ENCODE results near the gene CST5. TPM values are rescaled to one million over a fixed set of nuclear protein-coding genes. Genes with fewer than 3 reads are reported as not detected.
"Not testable (repeated sequence)": the region's sequence is repeated elsewhere in the genome, so short reads cannot be mapped to it uniquely, and the experiment has no call there.

Gene CST5
- total and polyA plus RNA-seq, 2 donors: not detected

DNA sequence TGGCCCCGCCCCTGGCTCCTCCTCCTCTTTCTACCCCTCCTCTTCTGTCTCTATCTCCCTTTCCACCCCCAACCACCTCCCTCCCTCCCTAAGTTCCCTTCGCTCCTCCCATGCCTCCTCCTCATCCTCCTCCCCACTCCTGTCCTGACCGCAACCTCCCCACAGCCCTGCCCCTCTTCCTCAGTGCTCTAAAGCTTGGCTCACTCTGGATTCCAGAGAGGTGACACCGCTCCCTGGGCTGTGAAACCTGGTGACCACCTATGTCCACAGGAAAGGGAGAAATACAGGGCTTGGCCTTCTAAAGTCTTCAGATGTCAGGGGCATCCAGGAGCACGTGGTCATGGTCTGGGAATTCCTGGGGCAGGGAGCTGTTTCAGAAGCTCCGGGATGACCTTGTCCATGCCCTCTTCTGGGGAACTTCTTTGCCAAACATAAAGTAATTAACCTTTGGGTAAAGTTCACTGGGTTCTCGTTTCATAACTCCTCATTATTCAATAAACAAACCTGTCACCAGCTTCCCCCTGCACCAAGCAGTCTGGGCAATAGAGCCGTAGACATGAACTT lies 345 bp upstream of the CST5 start:
- Histone ChIP-seq H3K4me1 (ENCODE audit: insufficient read depth) (no peaks in the 10 kb centered on the region), H3K4me3 (ENCODE audit: low read depth, low read length) (no peak overlapping the region), H3K36me3 (ENCODE audit: insufficient read depth) (no peaks in the 10 kb centered on the region), H3K27ac (ENCODE audit: low read depth) (no peak overlapping the region)
- no peak for DNase-seq (ENCODE audit: extremely low spot score)
- 47% methylated on average over 8 of the region's 8 CpGs for WGBS

DNA sequence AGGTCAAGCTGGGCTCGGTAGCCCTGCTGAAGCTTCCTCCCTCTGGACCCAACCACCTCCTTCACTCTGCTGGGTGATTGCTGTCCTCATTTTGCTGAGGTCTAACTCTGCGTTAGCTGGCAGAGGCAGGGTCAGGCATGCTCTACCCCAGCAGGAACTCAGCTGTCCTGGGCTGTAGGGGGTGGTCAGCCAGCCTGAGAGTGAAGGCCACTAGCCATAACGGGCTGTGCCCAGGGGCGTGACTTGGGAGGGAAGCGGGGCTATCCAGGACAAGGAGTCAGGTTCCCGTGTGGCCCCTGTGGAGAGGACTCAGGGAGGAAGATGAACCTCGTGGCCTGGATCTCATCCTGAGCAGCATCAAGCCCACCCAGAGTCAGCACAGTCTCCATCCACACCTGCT lies 761 bp downstream of the CST5 start:
- H3K36me3 ChIP-seq (ENCODE audit: insufficient read depth): no peaks in the 10 kb centered on the region
- DNase-seq (ENCODE audit: extremely low spot score): no peak
- H3K4me1 ChIP-seq (ENCODE audit: insufficient read depth): no peaks in the 10 kb centered on the region
- 75% methylated on average over 7 of the region's 7 CpGs for WGBS
- H3K4me3 ChIP-seq (ENCODE audit: low read depth, low read length): no peak overlapping the region
- H3K27ac ChIP-seq (ENCODE audit: low read depth): no peak overlapping the region

GRCh38 chr20:23878016-23878542 lies 1.5 kb downstream of the CST5 start:
- 98% methylated on average over 1 of the region's 2 CpGs for WGBS
- H3K4me3 ChIP-seq (ENCODE audit: low read depth, low read length); H3K27ac ChIP-seq (ENCODE audit: low read depth); DNase-seq (ENCODE audit: extremely low spot score); H3K36me3 ChIP-seq (ENCODE audit: insufficient read depth); H3K4me1 ChIP-seq (ENCODE audit: insufficient read depth): not testable (repeated sequence)

DNA sequence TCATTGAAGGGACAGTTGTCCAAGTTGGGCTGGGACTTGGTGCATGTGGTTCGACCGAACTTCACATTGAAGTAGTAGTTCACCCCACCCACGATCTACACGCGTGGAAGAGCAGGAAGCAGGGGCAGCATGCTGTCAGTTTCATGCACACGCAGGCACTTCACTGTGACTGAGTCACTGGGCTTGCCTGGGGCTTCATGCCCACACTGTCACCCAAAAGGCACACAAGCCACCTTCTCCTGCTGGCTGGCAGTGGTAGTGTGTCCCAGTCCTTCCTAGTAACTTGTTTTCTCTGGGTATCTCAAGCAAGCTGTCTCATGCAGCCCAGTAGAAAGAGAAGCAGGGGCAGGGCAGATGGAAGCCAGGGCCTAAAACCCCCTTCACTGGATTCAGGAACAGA lies 2.0 kb downstream of the CST5 start:
- no peak for DNase-seq (ENCODE audit: extremely low spot score)
- H3K4me1 ChIP-seq (ENCODE audit: insufficient read depth): no peaks in the 10 kb centered on the region
- H3K36me3 ChIP-seq (ENCODE audit: insufficient read depth): no peaks in the 10 kb centered on the region
- no peak overlapping the region for H3K27ac ChIP-seq (ENCODE audit: low read depth)
- no peak overlapping the region for H3K4me3 ChIP-seq (ENCODE audit: low read depth, low read length)
- WGBS: 88% methylated on average over 6 of the region's 6 CpGs

DNA sequence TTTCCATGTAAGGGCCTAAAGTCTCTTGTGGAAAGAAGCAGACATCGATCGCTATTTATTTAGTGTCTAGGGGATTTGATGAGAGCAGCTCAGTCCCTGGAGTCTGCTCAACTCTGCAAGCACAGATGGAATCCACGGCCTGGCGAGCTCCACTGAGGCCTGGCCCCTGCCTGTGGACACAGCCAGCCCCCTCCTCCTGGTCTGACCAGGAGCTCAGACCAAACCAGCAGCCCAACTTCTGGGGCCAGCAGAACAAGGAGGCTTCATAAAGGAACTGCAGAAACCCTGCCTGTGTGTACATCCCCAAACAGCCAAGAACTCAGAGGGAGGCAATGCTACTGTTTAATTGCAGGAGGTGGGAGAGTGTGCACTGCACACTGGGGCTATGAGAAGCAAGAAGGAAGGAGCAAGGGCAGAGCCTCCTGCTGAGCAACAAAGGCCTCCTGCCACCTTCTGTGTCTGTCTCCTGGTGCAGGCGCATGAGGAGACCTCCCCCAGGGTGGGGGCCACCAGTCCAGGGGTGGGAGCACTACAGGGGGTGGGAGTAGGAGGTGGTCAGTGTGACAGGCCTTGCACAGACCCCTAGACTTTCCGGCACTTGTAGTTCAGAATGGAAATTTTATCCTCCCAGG lies 3.8 kb downstream of the CST5 start:
- Histone ChIP-seq H3K4me3 (ENCODE audit: low read depth, low read length) (no peak overlapping the region), H3K27ac (ENCODE audit: low read depth) (no peak overlapping the region), H3K36me3 (ENCODE audit: insufficient read depth) (no peaks in the 10 kb centered on the region), H3K4me1 (ENCODE audit: insufficient read depth) (no peaks in the 10 kb centered on the region)
- no peak for DNase-seq (ENCODE audit: extremely low spot score)
- 52% methylated on average over 6 of the region's 6 CpGs for WGBS

DNA sequence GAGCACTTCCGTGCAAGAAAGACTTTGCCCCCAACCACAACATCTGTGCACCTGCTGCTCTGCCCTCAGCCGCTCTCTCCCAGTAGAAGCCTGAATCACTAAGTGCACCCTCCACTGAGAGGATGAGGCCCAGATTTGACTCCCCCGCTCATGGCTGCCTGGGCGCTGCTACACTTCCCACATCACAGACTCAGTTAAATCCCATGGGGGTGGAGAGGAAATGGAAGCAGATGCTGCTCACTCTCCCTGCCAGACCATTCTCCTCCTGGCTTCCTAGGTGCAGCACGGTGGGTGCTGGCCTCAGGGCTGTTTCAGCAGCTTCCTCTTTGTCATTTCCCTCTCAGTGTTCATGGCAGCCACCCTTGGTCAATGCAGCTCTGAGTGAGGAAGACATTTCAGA lies 4.8 kb downstream of the CST5 start:
- H3K27ac ChIP-seq (ENCODE audit: low read depth): no peak overlapping the region
- no peak for DNase-seq (ENCODE audit: extremely low spot score)
- no peaks in the 10 kb centered on the region for H3K4me1 ChIP-seq (ENCODE audit: insufficient read depth)
- 76% methylated on average over 5 of the region's 5 CpGs for WGBS
- H3K4me3 ChIP-seq (ENCODE audit: low read depth, low read length): no peak overlapping the region
- H3K36me3 ChIP-seq (ENCODE audit: insufficient read depth): no peaks in the 10 kb centered on the region

DNA sequence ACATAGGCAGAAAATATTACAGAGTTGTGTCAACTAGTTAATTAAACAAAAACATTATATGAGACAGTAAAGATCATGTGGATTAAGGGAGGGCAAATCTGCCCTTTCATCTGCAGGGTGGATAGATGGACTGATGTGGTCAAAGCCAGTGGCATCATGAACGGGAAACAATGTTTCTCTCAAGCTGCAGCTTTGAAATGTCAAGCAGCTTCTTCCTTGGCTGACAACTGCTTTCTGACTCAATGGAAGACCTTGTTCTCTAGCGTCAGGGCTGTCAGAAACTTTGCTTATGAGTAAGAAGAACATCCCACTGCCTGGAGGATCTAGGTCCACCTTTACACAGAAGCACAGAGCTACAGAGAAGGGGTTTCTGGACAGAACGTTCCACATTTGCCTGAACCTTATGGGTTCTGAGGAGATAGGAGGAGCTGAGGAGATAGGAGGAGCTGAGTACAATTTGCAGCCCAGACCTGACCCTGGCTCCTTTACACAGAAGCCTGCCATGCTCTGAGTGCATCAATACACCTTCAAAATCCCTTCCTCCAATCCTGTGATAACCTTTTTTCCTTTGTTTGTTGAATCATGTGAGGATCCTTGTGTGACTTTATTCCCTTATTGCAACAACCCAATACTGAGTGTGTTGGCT lies 6.1 kb downstream of the CST5 start:
- H3K4me3 ChIP-seq (ENCODE audit: low read depth, low read length): no peak overlapping the region
- H3K4me1 ChIP-seq (ENCODE audit: insufficient read depth): no peaks in the 10 kb centered on the region
- WGBS: 43% methylated on average over 3 of the region's 3 CpGs
- no peaks in the 10 kb centered on the region for H3K36me3 ChIP-seq (ENCODE audit: insufficient read depth)
- no peak for DNase-seq (ENCODE audit: extremely low spot score)
- H3K27ac ChIP-seq (ENCODE audit: low read depth): no peak overlapping the region

DNA sequence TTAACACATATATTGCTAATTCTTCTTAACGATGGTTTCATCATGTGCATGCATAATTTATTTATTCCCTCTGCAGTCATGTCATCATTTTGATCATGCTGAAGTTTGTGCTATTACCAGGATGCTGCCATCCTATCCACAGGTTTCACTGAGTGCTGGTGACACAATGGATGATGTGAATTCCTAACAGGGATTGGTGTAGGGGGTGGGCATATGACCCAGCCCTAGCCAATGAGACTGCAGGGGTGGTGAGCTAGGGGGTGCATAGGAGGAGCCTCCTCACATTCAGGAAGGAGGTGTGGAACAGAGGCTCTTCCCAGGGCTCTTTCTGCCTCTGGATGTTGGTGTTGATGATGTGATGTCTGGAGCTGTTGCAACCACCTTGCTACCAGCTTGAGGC lies 7.5 kb downstream of the CST5 start:
- WGBS: 91% methylated on average over 1 of the region's 1 CpG
- Histone ChIP-seq H3K27ac (ENCODE audit: low read depth) (no peak overlapping the region), H3K4me1 (ENCODE audit: insufficient read depth) (no peaks in the 10 kb centered on the region), H3K36me3 (ENCODE audit: insufficient read depth) (no peaks in the 10 kb centered on the region), H3K4me3 (ENCODE audit: low read depth, low read length) (no peak overlapping the region)
- DNase-seq (ENCODE audit: extremely low spot score): no peak

GRCh38 chr20:23870461-23870860 lies 9.1 kb downstream of the CST5 start:
- DNase-seq (ENCODE audit: extremely low spot score): no peak
- WGBS: 48% methylated on average over 4 of the region's 4 CpGs
- Histone ChIP-seq H3K4me3 (ENCODE audit: low read depth, low read length) (no peak overlapping the region), H3K36me3 (ENCODE audit: insufficient read depth) (no peaks in the 10 kb centered on the region), H3K4me1 (ENCODE audit: insufficient read depth) (no peaks in the 10 kb centered on the region), H3K27ac (ENCODE audit: low read depth) (no peak overlapping the region)

- H3K4me3 ChIP-seq (ENCODE audit: low read depth, low read length): no peak overlapping the region
- no peaks in the 10 kb centered on the region for H3K4me1 ChIP-seq (ENCODE audit: insufficient read depth)
- no peak for DNase-seq (ENCODE audit: extremely low spot score)
- no peaks in the 10 kb centered on the region for H3K36me3 ChIP-seq (ENCODE audit: insufficient read depth)
- WGBS: 85% methylated on average over 2 of the region's 2 CpGs
- H3K27ac ChIP-seq (ENCODE audit: low read depth): no peak overlapping the region
Observed at GRCh38 chr20:23869520-23869919, 10.0 kb downstream of the CST5 start.

DNA sequence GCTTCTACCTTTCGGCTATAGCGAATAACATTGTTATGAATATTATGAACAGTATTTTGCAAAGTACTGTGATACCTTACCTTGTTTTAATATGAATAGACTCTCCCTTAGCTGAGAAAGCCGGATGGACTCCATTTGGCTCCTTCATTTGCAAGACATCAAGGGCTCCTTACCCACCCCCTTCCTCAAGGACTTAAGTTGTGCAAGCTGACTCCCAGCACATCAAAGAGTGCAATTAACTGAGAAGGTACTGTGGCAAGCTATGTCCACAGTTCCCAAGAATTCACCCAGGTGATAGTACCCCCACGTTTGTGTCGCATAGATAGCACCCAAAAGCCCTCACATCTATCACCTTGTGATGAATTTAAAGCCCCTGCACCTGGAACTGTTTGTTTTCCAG lies 11.2 kb downstream of the CST5 start:
- DNase-seq (ENCODE audit: extremely low spot score): no peak
- Histone ChIP-seq H3K4me3 (ENCODE audit: low read depth, low read length) (no peak overlapping the region), H3K4me1 (ENCODE audit: insufficient read depth) (no peaks in the 10 kb centered on the region), H3K36me3 (ENCODE audit: insufficient read depth) (no peaks in the 10 kb centered on the region), H3K27ac (ENCODE audit: low read depth) (no peak overlapping the region)
- 43% methylated on average over 5 of the region's 5 CpGs for WGBS

GRCh38 chr20:23867152-23867776 lies 12.3 kb downstream of the CST5 start:
- DNase-seq (ENCODE audit: extremely low spot score): no peak
- H3K27ac ChIP-seq (ENCODE audit: low read depth): no peak overlapping the region
- no peak overlapping the region for H3K4me3 ChIP-seq (ENCODE audit: low read depth, low read length)
- no peaks in the 10 kb centered on the region for H3K4me1 ChIP-seq (ENCODE audit: insufficient read depth)
- no peaks in the 10 kb centered on the region for H3K36me3 ChIP-seq (ENCODE audit: insufficient read depth)
- 60% methylated on average over 9 of the region's 9 CpGs for WGBS

DNA sequence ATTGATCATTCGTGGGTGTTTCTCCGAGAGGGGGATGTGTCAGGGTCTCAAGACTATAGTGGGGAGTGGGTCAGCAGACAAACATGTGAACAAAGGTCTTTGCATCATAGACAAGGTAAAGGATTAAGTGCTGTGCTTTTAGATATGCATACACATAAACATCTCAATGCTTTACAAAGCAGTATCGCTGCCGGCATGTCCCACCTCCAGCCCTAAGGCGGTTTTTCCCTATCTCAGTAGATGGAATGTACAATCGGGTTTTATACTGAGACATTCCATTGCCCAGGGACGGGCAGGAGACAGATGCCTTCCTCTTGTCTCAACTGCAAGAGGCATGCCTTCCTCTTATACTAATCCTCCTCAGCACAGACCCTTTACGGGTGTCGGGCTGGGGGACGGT lies 18.8 kb downstream of the CST5 start:
- H3K4me1 ChIP-seq (ENCODE audit: insufficient read depth); H3K27ac ChIP-seq (ENCODE audit: low read depth); DNase-seq (ENCODE audit: extremely low spot score); H3K4me3 ChIP-seq (ENCODE audit: low read depth, low read length); H3K36me3 ChIP-seq (ENCODE audit: insufficient read depth): not testable (repeated sequence)
- 33% methylated on average over 9 of the region's 10 CpGs for WGBS
